GM18909 (cell line): ENCODE data around the gene ZNF93.
"Not testable (repeated sequence)": the region's sequence is repeated elsewhere in the genome, so short reads cannot be mapped to it uniquely, and the experiment has no call there.

Experiments
- ATAC-seq: cut with Tn5 transposase; IDR thresholded peaks from one replicate; pipeline ENCODE4 v1.9.1; 2021; ENCODE audit warnings: mild to moderate bottlenecking; ENCODE audit not compliant: unreplicated experiment, poor library complexity

ZNF93 gene

DNA sequence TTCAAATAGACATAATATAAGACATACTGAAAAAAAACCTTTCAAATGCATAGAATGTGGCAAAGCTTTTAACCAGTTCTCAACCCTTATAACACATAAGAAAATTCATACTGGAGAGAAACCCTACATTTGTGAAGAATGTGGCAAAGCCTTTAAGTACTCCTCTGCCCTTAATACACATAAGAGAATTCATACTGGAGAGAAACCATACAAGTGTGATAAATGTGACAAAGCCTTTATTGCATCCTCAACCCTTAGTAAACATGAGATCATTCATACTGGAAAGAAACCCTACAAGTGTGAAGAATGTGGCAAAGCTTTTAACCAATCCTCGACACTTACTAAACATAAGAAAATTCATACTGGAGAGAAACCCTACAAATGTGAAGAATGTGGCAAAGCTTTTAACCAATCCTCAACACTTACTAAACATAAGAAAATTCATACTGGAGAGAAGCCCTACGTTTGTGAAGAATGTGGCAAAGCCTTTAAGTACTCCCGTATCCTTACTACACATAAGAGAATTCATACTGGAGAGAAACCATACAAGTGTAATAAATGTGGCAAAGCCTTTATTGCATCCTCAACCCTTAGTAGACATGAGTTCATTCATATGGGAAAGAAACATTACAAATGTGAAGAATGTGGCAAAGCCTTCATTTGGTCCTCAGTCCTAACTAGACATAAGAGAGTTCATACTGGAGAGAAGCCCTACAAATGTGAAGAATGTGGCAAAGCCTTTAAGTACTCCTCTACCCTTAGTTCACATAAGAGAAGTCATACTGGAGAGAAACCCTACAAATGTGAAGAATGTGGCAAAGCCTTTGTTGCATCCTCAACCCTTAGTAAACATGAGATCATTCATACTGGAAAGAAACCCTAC lies 32.9 kb downstream of the ZNF93 start:
- ATAC-seq: not testable (repeated sequence)

DNA sequence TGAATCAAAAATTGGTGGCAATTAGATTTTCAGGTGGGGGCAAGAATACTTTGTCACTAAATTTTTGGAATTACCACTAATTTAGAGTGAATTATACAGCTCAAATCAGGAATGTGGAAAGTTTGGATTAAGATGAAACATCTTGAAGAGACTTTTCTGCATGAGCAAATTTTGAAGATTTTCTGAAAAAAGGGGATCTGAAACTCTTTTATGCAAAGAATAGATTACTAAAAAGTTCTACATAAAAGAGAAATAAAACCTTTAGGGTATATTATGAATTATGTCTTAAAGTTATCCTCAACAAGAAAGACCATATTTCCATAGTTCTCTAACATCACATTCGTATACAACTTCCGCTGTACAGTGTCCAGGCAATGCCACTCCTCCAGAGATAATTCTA lies 36.7 kb downstream of the ZNF93 start:
- no peak for ATAC-seq

DNA sequence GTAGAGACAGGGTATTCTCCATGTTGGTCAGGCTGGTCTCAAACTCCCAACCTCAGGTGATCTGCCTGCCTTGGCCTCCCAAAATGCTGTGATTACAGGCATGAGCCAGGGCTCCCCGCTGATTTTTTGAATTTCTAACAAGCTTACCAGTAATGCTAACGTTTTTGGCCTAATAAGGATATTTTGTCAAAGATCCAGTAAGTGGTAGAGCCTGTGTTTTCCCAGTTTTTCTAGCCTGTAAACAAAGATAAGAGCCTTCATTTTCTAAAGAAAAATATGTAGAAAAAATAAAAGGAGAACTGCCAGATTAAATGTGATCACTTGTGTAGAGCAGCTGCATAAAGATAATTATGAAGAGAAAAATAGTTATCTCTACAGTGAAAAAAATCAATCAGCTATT lies 37.7 kb downstream of the ZNF93 start:
- ATAC-seq: no peak

DNA sequence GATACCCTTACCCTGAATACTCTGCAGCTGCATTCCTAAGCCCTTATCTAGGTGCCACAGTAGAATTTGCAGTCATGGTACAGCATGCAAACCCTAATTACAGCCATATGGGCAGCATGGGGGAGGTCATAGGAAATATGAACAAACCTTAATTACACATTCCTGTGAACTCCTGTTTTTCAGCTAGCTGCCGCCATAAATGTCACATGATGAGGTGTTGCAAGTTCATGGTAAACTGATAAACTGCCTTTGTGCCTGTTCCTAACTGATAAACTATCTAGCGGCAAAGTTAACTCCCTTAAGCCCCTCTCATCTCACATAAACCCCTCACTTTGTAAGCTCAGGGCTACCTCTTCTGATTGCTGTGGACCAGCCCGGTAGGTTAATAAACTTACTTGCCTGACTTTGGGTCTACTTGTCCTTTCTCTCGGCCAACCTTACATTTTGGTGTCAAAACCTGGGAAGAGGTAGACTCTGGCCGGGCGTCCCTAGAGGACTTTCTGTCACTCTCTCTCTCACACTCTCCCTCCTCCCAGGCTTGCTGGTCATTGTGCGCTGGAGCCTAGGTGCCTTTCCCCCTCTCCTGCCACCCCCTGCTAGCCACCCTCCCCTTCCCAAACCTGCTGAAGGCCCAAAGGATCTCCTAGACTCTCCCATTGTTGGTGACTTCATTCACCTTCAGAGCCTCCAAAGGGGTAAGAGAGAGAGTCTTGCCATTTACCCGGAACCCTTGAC lies 43.3 kb downstream of the ZNF93 start:
- no peak for ATAC-seq

DNA sequence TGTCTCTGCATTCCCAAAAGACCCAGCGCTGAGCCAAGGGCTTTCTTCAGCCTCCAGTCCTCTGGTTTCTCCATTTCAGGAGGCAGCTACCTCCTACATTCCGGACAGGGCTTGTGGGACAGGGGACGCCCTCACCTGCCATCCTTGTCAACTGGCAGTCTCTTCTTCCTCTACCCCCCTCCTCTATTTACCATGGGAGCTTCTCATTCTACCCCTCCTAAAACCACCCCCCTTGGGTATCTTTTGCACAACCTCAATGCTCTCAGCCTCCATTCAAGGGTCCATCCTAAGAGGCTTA lies 43.8 kb downstream of the ZNF93 start:
- ATAC-seq: no peak

DNA sequence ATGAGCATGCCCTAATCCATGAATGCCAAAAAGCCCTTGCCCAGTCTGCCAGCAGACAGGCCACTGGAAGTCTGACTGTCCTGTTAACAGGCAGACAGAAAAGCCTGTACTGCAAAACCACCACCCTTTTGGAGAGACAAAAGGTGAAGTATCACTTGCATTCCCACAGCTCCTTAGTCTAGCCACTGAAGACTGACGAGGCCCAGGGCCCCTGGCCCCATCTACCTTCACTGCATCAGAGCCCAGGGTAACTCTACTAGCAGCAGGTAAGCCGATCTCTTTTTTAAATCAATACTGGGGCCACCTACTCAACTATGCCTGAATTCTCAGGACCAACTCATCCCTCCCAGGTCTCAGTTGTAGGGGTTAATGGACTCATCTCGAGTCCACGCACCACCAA lies 45.5 kb downstream of the ZNF93 start:
- ATAC-seq: no peak

DNA sequence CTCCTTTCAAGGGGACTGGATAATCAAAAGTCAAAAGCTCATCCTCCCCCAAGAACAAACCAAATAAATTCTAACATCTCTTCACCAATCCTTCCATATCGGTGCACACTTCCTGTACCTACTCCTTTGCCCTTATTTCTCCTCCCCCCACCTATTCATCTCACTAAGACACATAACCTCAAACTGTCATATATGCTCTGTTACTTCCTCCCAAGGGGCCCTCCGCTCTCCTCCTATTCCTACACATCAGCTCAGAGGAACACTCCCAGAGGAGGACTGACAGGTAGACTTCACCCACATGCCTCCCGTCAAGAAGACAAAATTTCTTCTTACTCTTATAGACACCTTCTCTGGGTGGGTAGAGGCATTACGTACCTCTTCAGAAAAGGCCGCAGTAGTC lies 48.1 kb downstream of the ZNF93 start:
- no peak for ATAC-seq

DNA sequence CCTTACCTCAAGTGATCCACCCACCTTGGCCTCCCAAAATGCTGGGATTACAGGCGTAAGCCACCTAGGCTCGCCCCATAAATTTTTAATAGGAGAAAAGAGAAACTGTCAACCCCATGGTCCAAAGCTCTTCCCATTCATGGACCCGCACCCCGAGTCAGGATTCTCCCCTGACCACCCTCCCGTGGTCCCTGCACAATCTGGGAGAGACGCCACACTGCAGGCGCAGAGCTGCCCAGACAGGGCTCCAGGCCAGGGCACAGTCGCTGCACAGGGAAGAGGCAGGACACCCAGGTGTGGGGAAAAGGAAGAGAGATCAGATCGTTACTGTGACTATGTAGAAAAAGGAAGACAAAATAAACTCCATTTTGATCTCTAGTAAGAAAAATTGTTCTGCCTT lies 54.5 kb downstream of the ZNF93 start:
- no peak for ATAC-seq

DNA sequence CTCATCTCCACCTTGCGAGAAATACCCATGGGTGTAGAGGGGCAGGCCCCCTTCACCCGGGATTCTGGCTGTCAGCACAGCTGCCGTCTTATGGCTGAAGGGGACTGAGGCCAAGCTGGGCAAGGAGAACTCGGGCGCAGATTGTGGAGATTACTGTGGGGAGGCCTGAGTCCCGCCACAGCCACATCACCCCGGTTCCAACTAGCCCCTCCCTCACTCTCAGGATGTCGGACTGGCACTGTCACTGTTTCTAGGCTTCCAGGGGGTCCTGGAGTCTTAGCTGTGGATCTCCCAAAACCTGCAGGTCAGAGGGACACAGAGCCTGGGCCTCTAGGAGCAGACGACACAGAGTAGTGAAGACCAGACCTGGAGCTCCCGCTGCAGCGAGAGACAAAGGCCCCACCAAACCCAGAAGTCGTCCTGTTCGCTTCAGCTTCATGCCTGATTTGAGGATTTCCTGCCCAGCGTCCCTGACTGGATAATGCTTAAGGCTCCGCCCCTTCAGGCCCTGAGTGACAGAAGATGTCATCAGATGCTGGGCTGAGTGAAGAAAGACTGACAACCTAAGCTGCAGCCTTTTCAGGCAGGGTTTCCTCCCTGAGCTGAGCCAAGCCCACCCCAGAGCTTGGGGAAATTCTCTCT lies 55.8 kb downstream of the ZNF93 start:
- ATAC-seq: no peak

DNA sequence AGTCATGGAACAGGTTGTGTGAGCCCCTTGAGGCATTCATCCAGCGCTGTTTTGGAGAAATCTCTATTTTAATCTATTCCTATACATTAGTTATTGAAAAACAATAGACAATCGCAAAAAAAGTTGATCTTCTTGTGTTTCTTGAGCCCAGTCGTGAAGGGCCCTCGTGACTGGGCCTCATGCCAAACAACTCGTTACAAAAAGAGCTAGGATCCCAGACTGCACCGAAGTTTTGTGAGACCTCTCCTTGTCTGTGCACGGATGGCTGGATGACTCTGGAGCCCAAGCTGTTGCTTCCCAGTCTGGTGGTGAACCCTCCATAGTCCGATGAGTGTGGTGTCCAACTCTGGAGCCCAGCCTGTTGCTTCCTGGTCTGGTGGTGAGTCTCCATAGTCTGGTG lies 57.0 kb downstream of the ZNF93 start:
- not testable (repeated sequence) for ATAC-seq

DNA sequence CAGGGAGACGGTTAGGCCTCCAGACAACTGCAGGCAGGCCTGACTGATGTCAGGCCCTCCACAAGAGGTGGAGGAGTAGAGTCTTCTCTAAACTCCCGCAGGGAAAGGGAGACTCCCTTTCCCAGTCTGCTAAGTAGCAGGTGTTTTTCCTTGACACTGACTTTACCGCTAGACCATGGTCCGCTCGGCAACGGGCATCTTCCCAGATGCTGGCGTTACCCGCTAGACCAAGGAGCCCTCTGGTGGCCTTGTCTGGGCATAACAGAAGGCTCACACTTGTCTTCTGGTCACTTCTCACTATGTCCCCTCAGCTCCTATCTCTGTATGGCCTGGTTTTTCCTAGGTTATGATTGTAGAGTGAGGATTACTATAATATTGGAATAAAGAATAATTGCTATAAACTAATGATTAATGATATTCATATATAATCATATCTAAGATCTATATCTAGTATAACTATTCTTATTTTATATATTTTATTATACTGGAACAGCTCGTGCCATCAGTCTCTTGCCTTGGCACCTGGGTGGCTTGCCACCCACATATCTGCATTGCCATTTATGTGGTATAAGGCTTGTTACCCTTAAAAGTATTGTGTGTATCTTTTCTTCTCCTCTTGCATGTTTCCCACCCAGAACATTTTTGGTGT lies 58.5 kb downstream of the ZNF93 start:
- not testable (repeated sequence) for ATAC-seq

DNA sequence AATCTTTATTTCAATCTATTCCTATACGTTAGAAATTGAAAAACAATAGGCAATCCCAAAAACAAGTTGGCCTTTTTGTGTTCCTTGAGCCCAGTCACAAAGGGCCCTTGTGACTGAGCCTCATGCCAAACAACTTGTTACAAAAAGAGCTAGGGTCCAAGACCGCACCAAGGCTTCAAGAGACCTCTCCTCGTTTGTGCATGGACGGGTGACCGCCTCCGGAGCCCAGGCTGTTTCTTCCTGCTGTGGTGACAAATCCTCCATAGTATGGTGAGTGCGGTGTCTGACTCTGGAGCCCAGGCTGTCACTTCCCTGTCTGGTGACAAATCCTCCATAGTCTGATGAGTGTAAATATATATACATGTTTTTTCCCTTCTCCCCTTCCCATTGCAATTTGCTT lies 63.7 kb downstream of the ZNF93 start:
- no peak for ATAC-seq

DNA sequence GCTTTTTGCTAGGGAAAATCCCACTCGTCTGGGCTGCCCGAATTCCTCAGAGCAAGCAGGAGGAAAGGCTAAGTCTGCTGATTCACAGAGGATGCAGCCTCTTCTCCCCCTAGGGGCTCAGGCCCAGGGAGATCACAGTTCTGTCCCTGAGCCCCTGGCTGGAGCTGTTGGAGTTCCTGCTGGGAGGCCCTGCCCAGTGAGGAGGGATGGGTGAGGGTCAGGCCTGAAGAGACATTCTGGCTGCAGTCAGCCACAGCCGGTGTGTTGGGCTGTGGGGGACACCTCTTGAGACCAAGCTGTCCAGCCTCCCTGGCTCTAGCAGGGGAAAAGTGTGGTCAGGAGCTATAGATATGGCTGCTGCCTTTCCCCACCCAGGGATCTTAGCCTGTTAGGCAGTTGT lies 65.4 kb downstream of the ZNF93 start:
- not testable (repeated sequence) for ATAC-seq

DNA sequence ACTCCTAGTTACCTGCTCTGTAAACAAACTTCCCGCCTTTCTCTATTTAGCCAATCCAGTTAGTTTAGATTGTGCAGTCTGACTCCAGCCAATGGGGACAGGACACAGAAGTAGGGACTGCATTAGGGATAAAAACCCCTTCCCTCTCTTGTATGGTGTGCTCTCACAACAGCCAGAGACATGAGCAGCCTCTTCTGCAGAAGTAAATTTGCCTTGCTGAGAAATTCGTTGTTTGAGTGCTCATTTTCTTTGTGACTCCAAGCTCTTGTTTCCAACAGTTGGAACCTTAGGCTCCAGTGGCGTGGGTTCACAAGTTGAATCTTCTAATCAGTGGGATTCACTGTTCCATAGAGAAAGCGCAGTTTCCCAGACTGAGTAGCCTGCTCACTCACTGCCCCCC lies 66.1 kb downstream of the ZNF93 start:
- no peak for ATAC-seq
